Keratinocyte (primary cell): ENCODE results near the gene RBM25. TPM values are rescaled to one million over a fixed set of nuclear protein-coding genes. Genes with fewer than 3 reads are reported as not detected.

Source experiments
- DNase-seq: peaks from one replicate; pipeline ENCODE4 v3.0.0-alpha.2; 2011; ENCODE audit warnings: low read depth, missing footprints, low spot score
- FAIRE-seq: peaks from 2 replicates; lab custom pipeline; 2011; peaks lifted over from hg19 to GRCh38; lab: Jason Lieb, UNC
- H2AFZ ChIP-seq: 2 replicates; pipeline ENCODE4 v1.6.0; 2012; ENCODE audit warnings: low read length, control low read depth, inconsistent platforms; ENCODE audit not compliant: control insufficient read depth
- H3K27ac ChIP-seq: 2 replicates; pipeline ENCODE4 v1.5.1; 2011; ENCODE audit warnings: low read length; ENCODE audit not compliant: control insufficient read depth, insufficient read depth
- H3K27me3 ChIP-seq: 3 replicates; pipeline ENCODE4 v1.6.0; 2011; ENCODE audit warnings: low read length; ENCODE audit not compliant: control insufficient read depth, insufficient read depth; ENCODE audit errors: extremely low read depth
- H3K36me3 ChIP-seq, 2 experiments: 2 replicates in 1 of 2; 3 replicates in 1 of 2; pipeline ENCODE4 v1.5.1; 2011; ENCODE audit warnings: low read length in 2 of 2, mild to moderate bottlenecking in 1 of 2; ENCODE audit not compliant: control insufficient read depth in 2 of 2, insufficient read depth in 2 of 2; ENCODE audit errors: extremely low read depth in 1 of 2
- H3K4me1 ChIP-seq: 3 replicates; pipeline ENCODE4 v1.5.1; 2011; ENCODE audit warnings: low read length; ENCODE audit not compliant: control insufficient read depth, insufficient read depth; ENCODE audit errors: extremely low read depth
- H3K4me2 ChIP-seq: 3 replicates; pipeline ENCODE4 v1.6.0; 2011; ENCODE audit warnings: low read depth, low read length; ENCODE audit not compliant: control insufficient read depth, insufficient read depth; ENCODE audit errors: extremely low read depth
- H3K4me3 ChIP-seq, 3 experiments: fragments of 200-600 bp in 1 of 3; sonication (generic) in 1 of 3; 2 replicates in 2 of 3; 3 replicates in 1 of 3; pipeline ENCODE4 v1.5.1; 2011 to 2016; ENCODE audit warnings: low read length in 3 of 3, mild to moderate bottlenecking in 3 of 3, control low read depth in 2 of 3, inconsistent platforms in 1 of 3, low read depth in 1 of 3, mixed read lengths in 1 of 3, mixed run types in 1 of 3, moderate library complexity in 1 of 3; ENCODE audit not compliant: control insufficient read depth in 2 of 3, insufficient read depth in 2 of 3; ENCODE audit errors: extremely low read depth in 1 of 3
- H3K79me2 ChIP-seq: 2 replicates; pipeline ENCODE4 v1.6.0; 2012; ENCODE audit warnings: low read length; ENCODE audit not compliant: control insufficient read depth, insufficient read depth
- H3K9ac ChIP-seq: 3 replicates; pipeline ENCODE4 v1.6.0; 2011; ENCODE audit warnings: low read length; ENCODE audit not compliant: control insufficient read depth, insufficient read depth; ENCODE audit errors: extremely low read depth
- H3K9me1 ChIP-seq: 3 replicates; pipeline ENCODE4 v1.6.0; 2011; ENCODE audit warnings: low read length; ENCODE audit not compliant: control insufficient read depth, insufficient read depth; ENCODE audit errors: extremely low read depth
- H3K9me3 ChIP-seq: 2 replicates; pipeline ENCODE4 v1.5.1; 2012; ENCODE audit warnings: low read depth, low read length; ENCODE audit not compliant: control insufficient read depth
- H4K20me1 ChIP-seq: 3 replicates; pipeline ENCODE4 v1.6.0; 2011; ENCODE audit warnings: low read length; ENCODE audit not compliant: control insufficient read depth, insufficient read depth; ENCODE audit errors: extremely low read depth
- EZH2 ChIP-seq: IDR thresholded peaks from one replicate; pipeline ENCODE4 v1.6.1; 2012; ENCODE audit warnings: inconsistent platforms, mild to moderate bottlenecking, low read length, moderate library complexity
- dilution Hi-C: fragments of 300-500 bp; cut with MboI; formaldehyde crosslinking; loops from one replicate; pipeline ENCODE4 v1.7.0; 2020; ENCODE audit warnings: low sequenced_read_pairs; ENCODE audit not compliant: extremely low pct_ligation_motif_present
- polyA plus RNA-seq, 5 experiments: library from polyadenylated mRNA; depleted of rRNA in 3 of 5; stranded (reverse) in 3 of 5; stranded (forward) in 1 of 5; unstranded in 1 of 5; fragments of >200 nt; gene quantifications; 1 replicate in 1 of 5; 2 replicates in 3 of 5; 3 replicates in 1 of 5; pipeline versions ENCODE4 v1.2.1 to v1.2.3, GENCODE V29; 2011 to 2012; ENCODE audit warnings: missing spikeins in 2 of 5, low read depth in 1 of 5, low replicate concordance in 1 of 5
- TF ChIP-seq, protein P1 (sequence below), 3 experiments: IDR thresholded peaks in 1 of 3; conservative IDR thresholded peaks in 1 of 3; optimal IDR thresholded peaks in 1 of 3; 2 replicates in 2 of 3; 3 replicates in 1 of 3; pipeline versions ENCODE3 to v1.5.1; 2011; ENCODE audit warnings: low read length in 3 of 3, mild to moderate bottlenecking in 3 of 3, moderate library complexity in 2 of 3, control low read depth in 1 of 3, inconsistent platforms in 1 of 3; ENCODE audit not compliant: insufficient read depth in 2 of 3; ENCODE audit errors: extremely low read depth in 1 of 3

RBM25 gene
- polyA plus RNA-seq, 1 donor (not counting 4 experiments of a cell fraction or from before 2014, with no cell fraction given) = 47.4 TPM

DNA sequence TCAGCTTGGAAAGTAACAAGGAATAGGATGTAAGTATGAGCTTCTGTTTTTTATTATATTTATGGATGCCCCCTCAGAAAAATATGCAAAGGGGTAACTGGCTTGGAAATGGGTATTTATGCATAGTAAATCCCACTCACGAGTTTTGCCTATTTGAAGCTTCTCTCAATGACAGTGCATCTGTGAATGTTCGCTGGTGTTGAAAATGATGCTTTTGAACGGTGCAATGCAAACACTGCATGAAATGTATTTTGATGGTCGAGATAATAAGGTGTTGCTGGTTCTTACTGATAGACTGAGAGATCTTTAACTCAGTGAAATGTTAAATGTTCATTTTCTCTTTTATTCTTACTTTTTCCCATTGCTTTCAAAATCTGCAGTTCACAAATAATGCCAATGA lies 42.0 kb downstream of the RBM25 start:
- dilution Hi-C loops = no loop called here
- no peak for TF ChIP-seq EZH2
- TF ChIP-seq, protein P1, sequence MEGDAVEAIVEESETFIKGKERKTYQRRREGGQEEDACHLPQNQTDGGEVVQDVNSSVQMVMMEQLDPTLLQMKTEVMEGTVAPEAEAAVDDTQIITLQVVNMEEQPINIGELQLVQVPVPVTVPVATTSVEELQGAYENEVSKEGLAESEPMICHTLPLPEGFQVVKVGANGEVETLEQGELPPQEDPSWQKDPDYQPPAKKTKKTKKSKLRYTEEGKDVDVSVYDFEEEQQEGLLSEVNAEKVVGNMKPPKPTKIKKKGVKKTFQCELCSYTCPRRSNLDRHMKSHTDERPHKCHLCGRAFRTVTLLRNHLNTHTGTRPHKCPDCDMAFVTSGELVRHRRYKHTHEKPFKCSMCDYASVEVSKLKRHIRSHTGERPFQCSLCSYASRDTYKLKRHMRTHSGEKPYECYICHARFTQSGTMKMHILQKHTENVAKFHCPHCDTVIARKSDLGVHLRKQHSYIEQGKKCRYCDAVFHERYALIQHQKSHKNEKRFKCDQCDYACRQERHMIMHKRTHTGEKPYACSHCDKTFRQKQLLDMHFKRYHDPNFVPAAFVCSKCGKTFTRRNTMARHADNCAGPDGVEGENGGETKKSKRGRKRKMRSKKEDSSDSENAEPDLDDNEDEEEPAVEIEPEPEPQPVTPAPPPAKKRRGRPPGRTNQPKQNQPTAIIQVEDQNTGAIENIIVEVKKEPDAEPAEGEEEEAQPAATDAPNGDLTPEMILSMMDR (optimal IDR thresholded peaks at IDR 0.05 in 1 of 3, IDR thresholded peaks at IDR 0.05 in 1 of 3, conservative IDR thresholded peaks at IDR 0.05 in 1 of 3; ENCODE audit: extremely low read depth in 1 of 3, insufficient read depth in 2 of 3, low read length in 3 of 3) = no peak
- peaks cover 22 to 39% of the 10 kb centered on the region in 2 experiments for H3K36me3 ChIP-seq

DNA sequence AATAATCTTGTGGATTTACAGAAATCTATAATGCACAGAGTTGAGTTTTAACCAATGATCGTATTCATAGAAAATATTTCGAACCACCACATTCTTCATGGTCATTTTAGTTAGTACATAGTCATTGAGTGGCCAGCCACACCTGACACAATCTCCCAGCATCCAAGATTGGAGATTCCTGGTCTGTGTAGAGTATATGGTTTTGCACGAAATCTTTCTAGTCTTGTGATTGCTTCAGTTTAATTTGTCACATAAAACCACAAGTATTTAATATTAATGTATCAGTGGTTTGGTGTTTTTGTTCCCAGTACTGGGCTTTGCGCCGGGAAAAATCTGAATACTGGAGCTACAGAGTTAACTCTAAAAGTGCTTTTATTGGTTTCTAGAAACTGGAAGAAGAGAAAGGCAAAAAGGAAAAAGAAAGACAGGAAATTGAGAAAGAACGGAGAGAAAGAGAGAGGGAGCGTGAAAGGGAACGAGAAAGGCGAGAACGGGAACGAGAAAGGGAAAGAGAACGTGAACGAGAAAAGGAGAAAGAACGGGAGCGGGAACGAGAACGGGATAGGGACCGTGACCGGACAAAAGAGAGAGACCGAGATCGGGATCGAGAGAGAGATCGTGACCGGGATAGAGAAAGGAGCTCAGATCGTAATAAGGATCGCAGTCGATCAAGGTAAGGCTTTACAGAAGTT lies 44.6 kb downstream of the RBM25 start:
- Histone ChIP-seq H3K4me1 (no peaks in the 10 kb centered on the region), H3K36me3 (peaks cover 19 to 35% of the 10 kb centered on the region in 2 experiments), H3K4me3 (no peak overlapping the region), H4K20me1 (peaks cover 3% of the 10 kb centered on the region), H3K4me2 (no peak overlapping the region), H3K9ac (no peak overlapping the region), H3K9me3 (no peaks in the 10 kb centered on the region), H3K79me2 (peaks cover 4% of the 10 kb centered on the region), H2AFZ (no peak overlapping the region), H3K27me3 (no peaks in the 10 kb centered on the region), H3K27ac (no peak overlapping the region), H3K9me1 (no peaks in the 10 kb centered on the region)
- FAIRE-seq (no peak), DNase-seq (no peak)
- no peak for TF ChIP-seq EZH2
- TF ChIP-seq, protein P1 (optimal IDR thresholded peaks at IDR 0.05 in 1 of 3, IDR thresholded peaks at IDR 0.05 in 1 of 3, conservative IDR thresholded peaks at IDR 0.05 in 1 of 3; ENCODE audit: extremely low read depth in 1 of 3, insufficient read depth in 2 of 3, low read length in 3 of 3) = no peak
- dilution Hi-C loops = no loop called here

More for the DNA sequence above, 42.0 kb downstream of the RBM25 start:
- Histone ChIP-seq H3K9ac (no peak overlapping the region), H3K9me3 (no peaks in the 10 kb centered on the region), H3K4me2 (no peak overlapping the region), H4K20me1 (peaks cover 3% of the 10 kb centered on the region), H3K27ac (no peak overlapping the region), H2AFZ (no peak overlapping the region), H3K9me1 (no peaks in the 10 kb centered on the region), H3K4me3 (no peak overlapping the region), H3K27me3 (no peaks in the 10 kb centered on the region), H3K4me1 (no peaks in the 10 kb centered on the region), H3K79me2 (peaks cover 12% of the 10 kb centered on the region)
- no peak for FAIRE-seq
- no peak for DNase-seq
